ENCODE data around the gene ZXDC. TPM values are rescaled to one million over a fixed set of nuclear protein-coding genes. Genes with fewer than 3 reads are reported as not detected.

The ZXDC gene
- total and polyA plus RNA-seq, 2 donors (not counting 1 experiment from before 2014, with no cell fraction given): 38.9 to 70.9 TPM

GRCh38 chr3:126459763-126460127 is 15.9 kb downstream of the ZXDC start:
- DNase-seq: no peak
- no peak overlapping the region for H2AFZ ChIP-seq (ENCODE audit: insufficient read depth, low read depth, low read length, poor library complexity, severe bottlenecking)
- ATAC-seq (ENCODE audit: low read depth): no peak
- no peak overlapping the region for H3K4me3 ChIP-seq (ENCODE audit: control extremely low read depth in 1 of 5, extremely low read depth in 1 of 5, insufficient read depth in 1 of 5, low read depth in 2 of 5, low read length in 4 of 5)
- CTCF ChIA-PET: no interaction called here
- Mint-ChIP-seq H3K9me3 (ENCODE audit: insufficient read depth) (no peaks in the 10 kb centered on the region), H3K4me3 (no peak overlapping the region), H3K27ac (no peak overlapping the region), H3K27me3 (no peaks in the 10 kb centered on the region), H3K4me1 (no peaks in the 10 kb centered on the region)
- intact Hi-C loops (cut with micrococcal nuclease): no loop called here
- H3K36me3 ChIP-seq (replicated peaks in 1 of 2; ENCODE audit: control extremely low read depth in 1 of 2, control insufficient read depth in 1 of 2, extremely low read depth in 1 of 2, insufficient read depth in 2 of 2, low read length in 1 of 2): peaks cover 20 to 89% of the 10 kb centered on the region in 2 experiments
- H3K4me2 ChIP-seq (replicated peaks; ENCODE audit: low read depth, low read length, poor library complexity, severe bottlenecking): no peak overlapping the region
- H4K20me1 ChIP-seq (ENCODE audit: control insufficient read depth, insufficient read depth, low read length, poor library complexity, severe bottlenecking): peaks cover 90% of the 10 kb centered on the region
- H3K27me3 ChIP-seq (replicated peaks in 1 of 4; ENCODE audit: control extremely low read depth in 1 of 4, control insufficient read depth in 3 of 4, insufficient read depth in 4 of 4, low read length in 3 of 4): no peaks in the 10 kb centered on the region
- no peak overlapping the region for H3K9ac ChIP-seq (ENCODE audit: low read length)
- H3K9me3 ChIP-seq (ENCODE audit: control extremely low read depth in 1 of 3, control insufficient read depth in 2 of 3, insufficient read depth in 1 of 3, low read length in 2 of 3): no peaks in the 10 kb centered on the region
- POLR2A ChIA-PET: no interaction called here
- H3K79me2 ChIP-seq (ENCODE audit: control insufficient read depth, insufficient read depth, low read length): peaks cover 46% of the 10 kb centered on the region
- WGBS (ENCODE audit: insufficient coverage): 98% methylated on average over 9 of the region's 9 CpGs
- no peak for TF ChIP-seq EZH2 (IDR thresholded peaks at IDR 0.05; ENCODE audit: borderline replicate concordance, insufficient read depth, low read depth, low read length, poor library complexity, severe bottlenecking)
- TF ChIP-seq, protein P1, sequence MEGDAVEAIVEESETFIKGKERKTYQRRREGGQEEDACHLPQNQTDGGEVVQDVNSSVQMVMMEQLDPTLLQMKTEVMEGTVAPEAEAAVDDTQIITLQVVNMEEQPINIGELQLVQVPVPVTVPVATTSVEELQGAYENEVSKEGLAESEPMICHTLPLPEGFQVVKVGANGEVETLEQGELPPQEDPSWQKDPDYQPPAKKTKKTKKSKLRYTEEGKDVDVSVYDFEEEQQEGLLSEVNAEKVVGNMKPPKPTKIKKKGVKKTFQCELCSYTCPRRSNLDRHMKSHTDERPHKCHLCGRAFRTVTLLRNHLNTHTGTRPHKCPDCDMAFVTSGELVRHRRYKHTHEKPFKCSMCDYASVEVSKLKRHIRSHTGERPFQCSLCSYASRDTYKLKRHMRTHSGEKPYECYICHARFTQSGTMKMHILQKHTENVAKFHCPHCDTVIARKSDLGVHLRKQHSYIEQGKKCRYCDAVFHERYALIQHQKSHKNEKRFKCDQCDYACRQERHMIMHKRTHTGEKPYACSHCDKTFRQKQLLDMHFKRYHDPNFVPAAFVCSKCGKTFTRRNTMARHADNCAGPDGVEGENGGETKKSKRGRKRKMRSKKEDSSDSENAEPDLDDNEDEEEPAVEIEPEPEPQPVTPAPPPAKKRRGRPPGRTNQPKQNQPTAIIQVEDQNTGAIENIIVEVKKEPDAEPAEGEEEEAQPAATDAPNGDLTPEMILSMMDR (IDR thresholded peaks at IDR 0.05): no peak
- H3K4me1 ChIP-seq (ENCODE audit: control insufficient read depth in 2 of 2, insufficient read depth in 2 of 2, low read length in 2 of 2): no peaks in the 10 kb centered on the region
- H3K27ac ChIP-seq (ENCODE audit: low read length in 2 of 2): no peak overlapping the region

- H3K27ac Mint-ChIP-seq: no peak overlapping the region
- no peak overlapping the region for H2AFZ ChIP-seq (ENCODE audit: insufficient read depth, low read depth, low read length, poor library complexity, severe bottlenecking)
- POLR2A ChIA-PET: no interaction called here
- no peak for ATAC-seq (ENCODE audit: low read depth)
- 97% methylated on average over 6 of the region's 7 CpGs for WGBS (ENCODE audit: insufficient coverage)
- peaks cover 51% of the 10 kb centered on the region for H3K79me2 ChIP-seq (ENCODE audit: control insufficient read depth, insufficient read depth, low read length)
- CTCF ChIA-PET: no interaction called here
- no peaks in the 10 kb centered on the region for H3K9me3 Mint-ChIP-seq (ENCODE audit: insufficient read depth)
- H4K20me1 ChIP-seq (ENCODE audit: control insufficient read depth, insufficient read depth, low read length, poor library complexity, severe bottlenecking): peaks cover 90% of the 10 kb centered on the region
- no peaks in the 10 kb centered on the region for H3K9me3 ChIP-seq (ENCODE audit: control extremely low read depth in 1 of 3, control insufficient read depth in 2 of 3, insufficient read depth in 1 of 3, low read length in 2 of 3)
- no peaks in the 10 kb centered on the region for H3K27me3 ChIP-seq (replicated peaks in 1 of 4; ENCODE audit: control extremely low read depth in 1 of 4, control insufficient read depth in 3 of 4, insufficient read depth in 4 of 4, low read length in 3 of 4)
- peaks cover 19 to 89% of the 10 kb centered on the region in 2 experiments for H3K36me3 ChIP-seq (replicated peaks in 1 of 2; ENCODE audit: control extremely low read depth in 1 of 2, control insufficient read depth in 1 of 2, extremely low read depth in 1 of 2, insufficient read depth in 2 of 2, low read length in 1 of 2)
- H3K27me3 Mint-ChIP-seq: no peaks in the 10 kb centered on the region
- no peak for TF ChIP-seq EZH2 (IDR thresholded peaks at IDR 0.05; ENCODE audit: borderline replicate concordance, insufficient read depth, low read depth, low read length, poor library complexity, severe bottlenecking)
- no peak for DNase-seq
- no peaks in the 10 kb centered on the region for H3K4me1 ChIP-seq (ENCODE audit: control insufficient read depth in 2 of 2, insufficient read depth in 2 of 2, low read length in 2 of 2)
- H3K4me2 ChIP-seq (replicated peaks; ENCODE audit: low read depth, low read length, poor library complexity, severe bottlenecking): no peak overlapping the region
- no peaks in the 10 kb centered on the region for H3K4me1 Mint-ChIP-seq
- H3K4me3 ChIP-seq (ENCODE audit: control extremely low read depth in 1 of 5, extremely low read depth in 1 of 5, insufficient read depth in 1 of 5, low read depth in 2 of 5, low read length in 4 of 5): no peak overlapping the region
- H3K4me3 Mint-ChIP-seq: no peak overlapping the region
- H3K9ac ChIP-seq (ENCODE audit: low read length): no peak overlapping the region
- intact Hi-C loops (cut with micrococcal nuclease): no loop called here
- no peak overlapping the region for H3K27ac ChIP-seq (ENCODE audit: low read length in 2 of 2)
These were observed 16.5 kb downstream of the ZXDC start for GRCh38 chr3:126459111-126459762.
